Activated T-helper 1 cell treated with anti-CD3 and anti-CD28 coated beads, Interleukin-12 subunit alpha, Interleukin-12 subunit beta, Interleukin-2, Interleukin-4 antibody, amounts not matched to agents 30 ng/mL and 10 ng/mL and 1 ng/mL, durations not matched to agents 14 hours and 24 hours and 36 hours (primary cell): Measurements from ENCODE around the gene SSC4D. TPM values are rescaled to one million over a fixed set of nuclear protein-coding genes. Genes with fewer than 3 reads are reported as not detected.
"Not testable (repeated sequence)": the region's sequence is repeated elsewhere in the genome, so short reads cannot be mapped to it uniquely, and the experiment has no call there.

Experiments used
- DNase-seq: peaks from one replicate; pipeline ENCODE4 v3.0.0; 2021; ENCODE audit warnings: low spot score
- H3K27ac Mint-ChIP-seq: one replicate; pipeline ENCODE4 v1.8.0; 2021; ENCODE audit warnings: mild to moderate bottlenecking, mixed read lengths
- H3K27me3 Mint-ChIP-seq: one replicate; pipeline ENCODE4 v1.8.0; 2022; ENCODE audit warnings: mild to moderate bottlenecking, moderate library complexity, mixed read lengths; ENCODE audit not compliant: insufficient read depth
- H3K36me3 Mint-ChIP-seq: one replicate; pipeline ENCODE4 v1.8.0; 2021; ENCODE audit warnings: low read depth, mixed read lengths
- H3K4me1 Mint-ChIP-seq: one replicate; pipeline ENCODE4 v1.8.0; 2021; ENCODE audit warnings: low read depth, mixed read lengths
- H3K4me3 Mint-ChIP-seq: one replicate; pipeline ENCODE4 v1.8.0; 2021; ENCODE audit warnings: mild to moderate bottlenecking, moderate library complexity, mixed read lengths
- H3K9me3 Mint-ChIP-seq: one replicate; pipeline ENCODE4 v1.8.0; 2021; ENCODE audit warnings: mixed read lengths
- intact Hi-C: fragments of 100-400 bp; cut with micrococcal nuclease; formaldehyde crosslinking; loops from one replicate; pipeline ENCODE4 v1.15.1; 2024
- total RNA-seq: library from RNA; stranded (reverse); gene quantifications from 2 replicates; pipeline ENCODE4 v1.2.3, GENCODE V29; 2022

SSC4D gene
- total RNA-seq, 1 donor from 2014 or later: 0.73 TPM

DNA sequence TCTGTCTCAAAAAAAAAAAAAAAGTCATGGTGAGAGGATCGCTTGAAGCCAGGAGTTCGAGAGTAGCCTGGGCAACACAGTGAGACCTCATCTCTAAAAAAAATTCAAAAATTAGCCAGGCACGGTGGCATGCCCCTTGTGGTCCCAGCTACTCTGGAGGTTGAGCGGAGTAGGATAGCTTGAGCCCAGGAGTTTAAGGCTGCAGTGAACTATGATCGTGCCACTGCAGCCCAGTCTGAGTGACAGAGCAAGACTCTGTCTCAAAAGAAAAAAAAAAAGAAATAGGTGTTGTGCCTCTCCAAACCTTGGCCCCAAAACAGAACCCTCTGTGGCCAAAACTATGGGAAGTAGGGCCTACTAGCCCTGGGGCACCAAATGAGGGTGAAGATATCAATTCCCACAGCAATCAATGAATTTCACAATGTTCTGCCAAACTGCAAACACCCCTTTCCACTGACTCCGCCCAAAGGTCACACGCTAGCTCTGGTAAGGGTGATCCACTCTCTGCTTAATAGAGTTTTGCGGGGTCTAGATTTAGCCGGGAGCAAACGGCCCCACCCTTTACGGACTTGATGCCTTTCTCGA, 16.9 kb downstream of the SSC4D start:
- Mint-ChIP-seq H3K27me3 (no peaks in the 10 kb centered on the region), H3K36me3 (no peaks in the 10 kb centered on the region), H3K27ac (peak overlapping the region; percentile 97)

DNA sequence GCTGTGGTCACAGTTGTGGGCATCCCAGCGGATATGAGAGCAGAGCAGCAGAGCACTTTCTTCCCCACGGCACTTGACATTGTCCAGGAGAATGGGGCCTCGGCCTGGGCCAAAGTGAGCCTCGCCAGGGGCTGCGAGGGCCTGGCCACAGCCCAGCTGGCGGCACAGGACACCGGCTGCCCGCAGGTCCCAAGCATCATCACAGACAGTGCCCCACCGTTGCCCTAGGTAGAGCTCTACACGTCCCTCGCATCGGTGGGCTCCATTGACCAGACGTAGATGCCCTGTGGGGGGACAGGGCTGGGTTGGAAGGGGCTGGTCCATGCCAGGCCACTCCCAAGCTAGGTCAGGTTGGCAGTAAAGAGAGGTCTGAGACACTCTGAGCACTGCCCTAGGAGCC, 19.4 kb downstream of the SSC4D start:
- intact Hi-C loops: no loop called here
- no peaks in the 10 kb centered on the region for H3K36me3 Mint-ChIP-seq
- DNase-seq: no peak
- H3K27ac Mint-ChIP-seq: no peak overlapping the region
- no peaks in the 10 kb centered on the region for H3K9me3 Mint-ChIP-seq
- peaks cover 18% of the 10 kb centered on the region for H3K4me1 Mint-ChIP-seq
- H3K4me3 Mint-ChIP-seq: no peak overlapping the region
- no peaks in the 10 kb centered on the region for H3K27me3 Mint-ChIP-seq

More for the DNA sequence above, 16.9 kb downstream of the SSC4D start:
- Mint-ChIP-seq H3K9me3 (no peaks in the 10 kb centered on the region), H3K4me3 (peak overlapping the region; percentile 86), H3K4me1 (peaks cover 28% of the 10 kb centered on the region)
- intact Hi-C loops: loop anchor here (1.0 kb wide), 2 partner anchors 33 to 74 kb away; no protein-coding TSS in a partner anchor
- no peak for DNase-seq

DNA sequence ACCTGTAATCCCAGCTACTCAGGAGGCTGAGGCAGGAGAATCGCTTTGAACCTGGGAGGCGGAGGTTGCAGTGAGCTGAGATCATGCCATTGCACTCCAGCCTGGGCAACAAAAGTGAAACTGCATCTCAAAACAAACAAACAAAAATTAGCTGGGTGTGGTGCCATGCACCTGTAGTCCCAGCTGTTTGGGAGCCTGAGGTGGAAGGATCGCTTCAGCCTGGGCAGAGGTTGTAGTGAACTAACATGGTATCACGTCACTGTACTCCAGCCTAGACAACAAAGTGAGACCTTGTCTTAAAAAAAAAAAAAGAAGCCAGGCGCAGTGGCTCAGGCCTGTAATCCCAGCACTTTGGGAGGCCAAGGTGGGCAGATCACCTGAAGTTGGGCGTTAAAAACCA, 21.7 kb downstream of the SSC4D start:
- DNase-seq, H3K27ac Mint-ChIP-seq, H3K9me3 Mint-ChIP-seq, H3K4me3 Mint-ChIP-seq, H3K36me3 Mint-ChIP-seq, H3K27me3 Mint-ChIP-seq, intact Hi-C loops: not testable (repeated sequence)
- H3K4me1 Mint-ChIP-seq: peaks cover 15% of the 10 kb centered on the region

DNA sequence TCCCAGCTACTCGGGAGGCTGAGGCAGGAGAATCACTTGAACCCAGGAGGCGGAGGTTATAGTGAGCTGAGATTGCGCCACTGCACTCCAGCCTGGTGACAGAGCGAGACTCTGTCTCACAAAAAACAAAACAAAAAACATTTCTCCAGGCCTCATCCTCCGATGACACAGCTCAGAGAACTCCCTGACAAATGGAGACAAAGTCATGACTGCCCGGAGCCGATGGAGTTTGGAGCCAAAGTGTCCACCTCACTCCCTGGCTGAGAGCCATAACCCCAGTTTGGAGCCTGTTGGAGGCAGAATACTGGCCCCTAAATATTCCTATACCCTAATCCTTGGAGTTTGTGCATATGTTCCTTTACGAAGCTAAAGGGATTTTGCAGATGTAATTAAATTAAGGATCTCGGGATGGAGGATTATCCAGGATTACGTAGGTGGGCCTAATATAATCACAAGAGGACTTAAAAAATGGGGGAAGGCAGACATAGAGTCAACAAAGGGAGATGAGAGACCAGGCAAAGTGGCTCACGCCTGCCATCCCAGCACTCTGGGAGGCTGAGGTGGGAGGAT, 22.7 kb downstream of the SSC4D start:
- intact Hi-C loops: no loop called here
- no peak for DNase-seq
- no peaks in the 10 kb centered on the region for H3K36me3 Mint-ChIP-seq

DNA sequence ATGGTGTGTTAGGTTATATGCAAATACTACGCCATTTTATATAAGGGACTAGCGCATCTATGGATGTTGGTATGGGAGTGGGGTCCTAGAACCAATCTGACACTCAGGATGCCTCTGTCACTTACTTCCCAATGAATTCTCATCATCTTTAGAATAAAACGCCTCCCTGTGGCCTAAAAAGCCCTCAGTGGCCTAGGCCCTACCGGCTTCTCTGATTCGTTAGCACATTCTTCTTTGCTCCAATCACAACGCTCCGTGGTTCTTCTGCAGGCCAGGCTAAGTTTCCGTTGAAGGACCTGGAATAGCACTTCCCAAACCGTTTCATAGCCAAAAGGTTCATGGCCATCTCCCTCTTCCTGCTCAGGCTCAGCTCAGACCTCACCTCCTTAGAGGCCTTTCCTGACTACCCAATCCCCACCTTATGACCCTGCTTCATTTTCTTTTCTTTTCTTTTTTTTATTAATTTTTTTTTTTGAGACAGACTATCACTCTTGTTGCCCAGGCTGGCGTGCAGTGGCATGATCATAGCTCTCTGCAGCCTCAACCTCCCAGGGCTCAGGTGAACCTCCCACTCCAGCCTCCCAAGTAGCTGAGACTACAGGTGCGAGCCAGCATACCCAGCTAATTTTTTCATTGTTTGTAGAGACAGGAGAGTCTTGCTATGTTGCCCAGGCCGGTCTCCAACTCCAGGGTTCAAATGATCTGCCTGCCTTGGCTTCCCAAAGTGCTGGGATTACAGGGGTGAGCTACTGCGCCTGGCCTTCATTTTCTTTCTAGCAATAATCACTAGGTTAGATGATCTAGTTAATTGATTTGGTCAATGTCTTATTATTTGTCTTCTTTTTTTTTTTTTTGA, 26.2 kb downstream of the SSC4D start:
- Mint-ChIP-seq H3K27ac (no peak overlapping the region), H3K27me3 (peaks cover 2% of the 10 kb centered on the region), H3K4me3 (no peak overlapping the region), H3K9me3 (no peaks in the 10 kb centered on the region), H3K36me3 (no peaks in the 10 kb centered on the region), H3K4me1 (no peaks in the 10 kb centered on the region)
- DNase-seq: no peak
- intact Hi-C loops: no loop called here

More for the DNA sequence above, 22.7 kb downstream of the SSC4D start:
- Mint-ChIP-seq H3K4me1 (peaks cover 11% of the 10 kb centered on the region), H3K27ac (no peak overlapping the region), H3K4me3 (no peak overlapping the region), H3K27me3 (no peaks in the 10 kb centered on the region), H3K9me3 (no peaks in the 10 kb centered on the region)

DNA sequence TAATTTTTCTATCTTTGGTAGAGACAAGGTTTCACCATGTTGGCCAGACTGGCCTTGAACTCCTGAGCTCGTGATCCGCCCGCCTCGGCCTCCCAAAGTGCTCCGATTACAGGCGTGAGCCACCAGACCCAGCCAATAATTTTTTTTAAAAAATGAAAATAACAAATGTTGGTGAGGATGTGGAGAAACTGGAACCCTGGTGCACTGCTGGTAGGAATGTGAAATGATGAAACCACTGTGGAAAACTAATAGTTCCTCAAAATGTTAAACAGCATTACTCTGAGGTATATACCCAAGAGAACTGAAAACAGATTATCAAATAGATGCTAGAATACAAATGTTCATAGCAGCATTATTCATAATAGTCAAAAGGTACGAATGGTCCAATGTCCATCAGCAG, 27.7 kb downstream of the SSC4D start:
- Mint-ChIP-seq H3K9me3 (no peaks in the 10 kb centered on the region), H3K4me1 (no peaks in the 10 kb centered on the region), H3K36me3 (no peaks in the 10 kb centered on the region), H3K27me3 (peaks cover 2% of the 10 kb centered on the region), H3K27ac (no peak overlapping the region), H3K4me3 (no peak overlapping the region)
- intact Hi-C loops: no loop called here
- no peak for DNase-seq

DNA sequence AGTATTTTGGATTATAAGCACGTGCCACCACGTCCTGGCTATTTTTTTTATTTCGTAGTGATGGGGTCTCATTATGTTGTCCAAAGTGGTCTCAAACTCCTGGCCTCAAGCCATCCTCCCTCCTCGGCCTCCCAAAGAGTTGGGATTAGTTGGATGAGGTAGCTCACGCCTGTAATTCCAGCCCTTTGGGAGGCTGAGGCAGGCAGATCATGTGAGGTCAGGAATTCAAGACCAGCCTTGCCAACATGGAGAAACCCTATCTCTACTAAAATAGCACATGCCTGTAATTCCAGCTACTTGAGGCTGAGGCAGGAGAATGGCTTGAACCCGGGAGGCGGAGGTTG, 28.9 kb downstream of the SSC4D start:
- H3K9me3 Mint-ChIP-seq: no peaks in the 10 kb centered on the region
- no peak overlapping the region for H3K27ac Mint-ChIP-seq
- H3K4me1 Mint-ChIP-seq: no peaks in the 10 kb centered on the region
- H3K4me3 Mint-ChIP-seq: peak overlapping the region; percentile 53
- H3K36me3 Mint-ChIP-seq: no peaks in the 10 kb centered on the region
- peaks cover 2% of the 10 kb centered on the region for H3K27me3 Mint-ChIP-seq
- DNase-seq: no peak
- intact Hi-C loops: no loop called here

DNA sequence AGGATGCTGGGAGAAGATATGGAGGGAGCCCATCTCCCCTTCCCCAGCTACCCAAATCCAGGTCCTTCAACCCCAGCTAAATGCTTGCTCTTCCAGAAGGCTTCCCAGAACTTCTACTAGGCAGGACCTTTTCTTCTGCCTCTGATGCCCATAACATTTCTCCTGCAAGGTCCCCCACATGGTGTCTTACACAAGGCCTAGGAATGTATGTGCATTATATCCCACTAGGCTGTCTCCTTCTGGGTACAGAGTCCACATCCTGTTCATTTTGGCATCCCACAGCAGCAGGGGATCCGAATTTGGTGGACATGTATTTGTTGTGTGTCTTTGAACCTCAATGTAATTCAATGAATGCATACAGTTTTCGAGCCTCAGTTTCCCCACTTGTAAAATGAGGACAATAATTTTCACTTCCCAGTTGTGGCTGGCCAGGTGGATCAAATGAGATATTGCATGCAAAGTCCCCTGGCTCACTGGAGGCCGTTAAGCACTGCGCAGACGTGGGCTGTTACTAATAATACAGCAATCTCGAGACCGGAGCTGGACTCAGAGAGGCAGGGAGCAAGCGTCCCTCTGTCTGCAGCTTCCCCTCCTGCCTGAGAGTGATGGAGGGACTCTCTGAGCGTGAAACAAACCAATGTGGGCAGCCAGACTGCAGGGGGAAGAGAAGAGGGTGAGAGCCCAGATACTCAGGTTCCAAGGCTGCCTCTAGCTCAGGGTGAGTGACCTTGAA, 32.1 kb downstream of the SSC4D start:
- no peak overlapping the region for H3K4me3 Mint-ChIP-seq
- peaks cover 10% of the 10 kb centered on the region for H3K27me3 Mint-ChIP-seq
- intact Hi-C loops: no loop called here
- no peak overlapping the region for H3K27ac Mint-ChIP-seq
- peaks cover 8% of the 10 kb centered on the region for H3K4me1 Mint-ChIP-seq
- H3K9me3 Mint-ChIP-seq: no peaks in the 10 kb centered on the region
- H3K36me3 Mint-ChIP-seq: no peaks in the 10 kb centered on the region
- DNase-seq: no peak

DNA sequence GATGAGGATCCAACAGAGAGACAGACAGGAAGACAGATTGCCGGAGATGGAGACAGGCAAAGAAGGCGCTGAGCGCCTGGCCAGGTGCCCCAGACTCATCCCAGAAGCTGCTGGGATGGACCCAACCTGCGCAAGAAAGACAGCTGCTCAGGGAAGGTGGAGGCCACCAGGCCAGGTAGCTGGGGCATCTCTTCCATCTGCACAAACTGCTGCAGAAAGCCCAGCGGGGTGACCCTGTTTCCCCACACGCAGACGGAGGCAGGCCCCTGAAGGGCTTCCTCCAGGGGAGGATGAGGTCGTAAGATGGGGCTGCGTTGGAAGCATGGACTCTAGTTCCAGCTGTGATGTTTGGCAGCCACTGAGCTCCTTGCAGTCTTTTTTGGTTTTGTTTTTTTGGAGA, 34.2 kb downstream of the SSC4D start:
- Mint-ChIP-seq H3K4me1 (peaks cover 8% of the 10 kb centered on the region), H3K4me3 (no peak overlapping the region), H3K36me3 (no peaks in the 10 kb centered on the region), H3K27me3 (peaks cover 10% of the 10 kb centered on the region), H3K9me3 (no peaks in the 10 kb centered on the region), H3K27ac (no peak overlapping the region)
- no peak for DNase-seq
- intact Hi-C loops: no loop called here

DNA sequence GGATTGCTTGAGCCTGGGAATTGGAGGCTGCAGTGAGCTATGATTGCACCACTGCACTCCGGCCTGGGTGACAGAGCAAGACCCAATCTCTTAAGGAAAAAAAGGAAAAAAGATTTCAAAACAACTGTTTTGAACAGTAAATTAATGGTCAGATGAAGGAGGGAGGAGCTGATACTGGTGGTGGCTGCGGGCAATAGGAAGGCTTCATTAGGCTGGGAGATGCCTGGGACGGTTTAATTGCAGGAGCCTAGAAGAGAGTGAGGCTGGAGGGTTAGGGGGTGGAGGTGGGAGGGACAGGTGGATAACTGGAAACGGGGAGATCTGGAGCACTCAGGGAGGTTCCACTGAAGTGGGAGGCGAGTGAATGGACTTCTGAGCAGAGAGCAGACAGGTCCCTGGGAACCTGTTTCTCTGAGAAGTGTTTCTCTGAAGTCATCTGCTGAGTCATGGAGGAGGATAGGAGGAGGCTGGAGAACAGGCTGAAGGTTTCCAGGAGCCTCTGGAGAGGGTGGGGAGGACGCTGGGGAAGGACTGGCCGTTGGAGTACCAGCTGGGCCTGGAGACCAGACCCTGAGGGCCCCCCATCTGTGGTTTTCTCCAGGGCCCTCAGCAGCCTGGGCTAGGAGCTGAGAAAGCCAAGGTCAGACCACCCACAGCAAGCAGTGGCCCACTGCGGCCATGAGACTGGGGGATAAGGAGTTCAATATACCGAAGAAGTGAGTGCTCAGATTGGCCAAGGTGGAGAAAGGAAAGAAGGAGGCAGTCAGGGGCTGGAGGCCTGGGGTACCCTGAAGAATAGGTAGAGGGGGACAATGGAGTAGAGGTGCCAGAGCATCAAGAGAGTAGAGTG, 36.3 kb downstream of the SSC4D start:
- H3K4me3 Mint-ChIP-seq: no peak overlapping the region
- H3K36me3 Mint-ChIP-seq: no peaks in the 10 kb centered on the region
- peaks cover 12% of the 10 kb centered on the region for H3K27me3 Mint-ChIP-seq
- intact Hi-C loops: no loop called here
- H3K9me3 Mint-ChIP-seq: no peaks in the 10 kb centered on the region
- no peak overlapping the region for H3K27ac Mint-ChIP-seq
- peaks cover 8% of the 10 kb centered on the region for H3K4me1 Mint-ChIP-seq
- DNase-seq: no peak

DNA sequence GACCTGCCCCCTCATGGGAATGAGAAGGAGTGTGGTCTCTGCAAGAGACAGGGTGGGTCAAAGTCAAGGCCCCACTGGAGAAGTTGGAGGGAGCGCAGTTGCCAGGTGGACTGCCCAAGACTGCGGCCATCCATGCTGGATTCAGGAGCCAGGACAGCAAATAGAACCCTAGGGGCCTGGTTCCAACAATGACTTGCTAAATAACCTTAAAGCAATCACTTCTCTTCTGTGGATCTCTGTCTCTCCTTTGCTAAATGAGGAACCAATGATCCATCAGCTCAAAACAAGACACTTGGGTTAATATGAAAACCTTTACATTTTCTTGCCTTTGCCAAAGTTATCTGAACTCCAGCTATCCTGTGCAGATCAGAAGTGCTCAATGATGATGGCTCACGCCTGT, 38.1 kb downstream of the SSC4D start:
- no peaks in the 10 kb centered on the region for H3K36me3 Mint-ChIP-seq

DNA sequence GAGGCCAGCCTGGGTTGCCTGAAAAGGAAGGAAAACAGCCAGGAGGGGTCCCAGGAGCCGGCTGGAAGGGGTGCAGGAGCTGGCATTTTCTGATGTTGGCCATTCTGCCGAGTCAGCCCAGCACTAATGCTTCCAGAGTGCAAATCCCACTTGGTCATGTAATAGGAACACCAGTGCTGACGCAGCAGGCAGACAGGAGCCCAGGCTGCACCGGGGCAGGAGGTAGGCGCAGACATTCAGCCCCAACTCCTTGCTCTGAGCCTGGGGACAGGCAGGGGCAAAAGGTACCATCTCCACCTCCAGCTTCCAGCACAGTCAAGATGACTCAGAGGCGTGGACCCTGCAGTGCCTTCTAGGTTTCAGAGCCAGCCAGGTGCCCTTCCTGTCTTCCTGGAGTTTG, 40.5 kb downstream of the SSC4D start:
- H3K4me3 Mint-ChIP-seq: no peak overlapping the region

More for the DNA sequence above, 38.1 kb downstream of the SSC4D start:
- Mint-ChIP-seq H3K4me3 (no peak overlapping the region), H3K4me1 (peaks cover 8% of the 10 kb centered on the region), H3K27me3 (peaks cover 16% of the 10 kb centered on the region), H3K27ac (no peak overlapping the region), H3K9me3 (no peaks in the 10 kb centered on the region)
- intact Hi-C loops: no loop called here
- no peak for DNase-seq

More for the DNA sequence above, 40.5 kb downstream of the SSC4D start:
- intact Hi-C loops: no loop called here
- H3K9me3 Mint-ChIP-seq: no peaks in the 10 kb centered on the region
- H3K4me1 Mint-ChIP-seq: peaks cover 18% of the 10 kb centered on the region
- peaks cover 13% of the 10 kb centered on the region for H3K27me3 Mint-ChIP-seq
- no peak for DNase-seq
- no peaks in the 10 kb centered on the region for H3K36me3 Mint-ChIP-seq
- no peak overlapping the region for H3K27ac Mint-ChIP-seq
